GM13976 (cell line): ENCODE results near the gene CSH1.
"Not testable (repeated sequence)": the region's sequence is repeated elsewhere in the genome, so short reads cannot be mapped to it uniquely, and the experiment has no call there.

Experiments
- DNase-seq: peaks from one replicate; pipeline ENCODE4 v3.0.0; 2012; ENCODE audit warnings: low spot score
- in situ Hi-C: fragments of 300-500 bp; cut with MboI; formaldehyde crosslinking; loops from one replicate; pipeline ENCODE4 v1.12.0; 2022; ENCODE audit warnings: low sequenced_read_pairs, mixed read lengths, inconsistent platforms; ENCODE audit not compliant: unreplicated experiment
- TF ChIP-seq, protein P1 (sequence below): IDR thresholded peaks from 2 replicates; pipeline ENCODE4 v1.5.1; 2012; ENCODE audit warnings: borderline replicate concordance, mild to moderate bottlenecking; ENCODE audit not compliant: insufficient read depth; ENCODE audit errors: extremely low read depth, missing control alignments, control extremely low read depth

Gene CSH1

DNA sequence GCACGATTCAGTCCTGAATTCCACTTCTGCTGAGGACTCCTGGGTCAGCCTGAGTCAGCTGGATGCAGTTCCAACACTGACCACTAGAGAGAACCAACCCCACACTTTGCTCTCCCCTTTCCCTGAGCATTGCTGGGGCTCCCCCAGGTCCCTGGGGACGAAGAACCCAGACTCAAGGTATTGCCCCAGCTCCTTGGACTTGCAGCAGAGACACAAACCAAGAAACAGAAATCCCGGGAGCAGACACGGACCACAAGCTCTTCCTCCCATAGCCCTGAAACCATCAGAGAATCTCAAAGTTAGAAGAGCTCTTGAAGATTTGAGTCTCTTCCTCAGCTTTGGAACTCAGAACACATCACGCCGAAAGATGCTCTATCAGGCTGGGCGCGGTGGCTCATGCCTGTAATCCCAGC, 22.9 kb upstream of the CSH1 start:
- peak; percentile 88 for DNase-seq
- TF ChIP-seq, protein P1, sequence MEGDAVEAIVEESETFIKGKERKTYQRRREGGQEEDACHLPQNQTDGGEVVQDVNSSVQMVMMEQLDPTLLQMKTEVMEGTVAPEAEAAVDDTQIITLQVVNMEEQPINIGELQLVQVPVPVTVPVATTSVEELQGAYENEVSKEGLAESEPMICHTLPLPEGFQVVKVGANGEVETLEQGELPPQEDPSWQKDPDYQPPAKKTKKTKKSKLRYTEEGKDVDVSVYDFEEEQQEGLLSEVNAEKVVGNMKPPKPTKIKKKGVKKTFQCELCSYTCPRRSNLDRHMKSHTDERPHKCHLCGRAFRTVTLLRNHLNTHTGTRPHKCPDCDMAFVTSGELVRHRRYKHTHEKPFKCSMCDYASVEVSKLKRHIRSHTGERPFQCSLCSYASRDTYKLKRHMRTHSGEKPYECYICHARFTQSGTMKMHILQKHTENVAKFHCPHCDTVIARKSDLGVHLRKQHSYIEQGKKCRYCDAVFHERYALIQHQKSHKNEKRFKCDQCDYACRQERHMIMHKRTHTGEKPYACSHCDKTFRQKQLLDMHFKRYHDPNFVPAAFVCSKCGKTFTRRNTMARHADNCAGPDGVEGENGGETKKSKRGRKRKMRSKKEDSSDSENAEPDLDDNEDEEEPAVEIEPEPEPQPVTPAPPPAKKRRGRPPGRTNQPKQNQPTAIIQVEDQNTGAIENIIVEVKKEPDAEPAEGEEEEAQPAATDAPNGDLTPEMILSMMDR: peak; percentile 90
- in situ Hi-C loops: loop anchor here (10.0 to 25.0 kb wide), 3 partner anchors 105 to 368 kb away; partner anchors contain the start of genes ERN1 and ICAM2

DNA sequence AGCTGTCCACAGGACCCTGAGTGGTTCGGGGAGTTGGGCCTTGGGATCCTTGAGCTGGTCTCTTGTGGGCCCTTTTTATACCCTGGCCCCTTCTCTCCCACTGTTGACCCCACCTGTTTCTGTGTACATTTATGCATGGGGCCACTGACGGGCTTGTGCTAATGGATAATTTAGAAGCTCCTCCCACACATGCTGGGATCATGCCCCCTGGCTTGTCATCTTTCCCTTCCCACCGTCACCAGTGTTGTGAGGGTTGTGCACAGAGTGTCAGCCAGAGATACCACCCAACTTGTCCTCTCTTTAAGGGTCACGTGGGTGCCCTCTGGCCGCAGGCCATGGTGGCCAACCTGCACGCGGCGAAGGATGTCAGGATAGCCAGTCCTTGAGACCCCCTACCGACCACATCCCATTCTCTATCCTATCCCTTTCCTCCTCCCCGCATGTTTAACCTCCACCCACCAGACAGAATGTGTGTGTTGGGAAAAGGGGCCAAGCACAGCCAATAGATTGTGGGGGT, 22.5 kb upstream of the CSH1 start, which contains the start of gene GH1:
Gene GH1, minus strand, starts transcription at position 51 of the 517 bp plus-strand sequence. CDS start 63 bp downstream, outside the sequence.
- DNase-seq: not testable (repeated sequence)
- in situ Hi-C loops: loop anchor here (10.0 to 25.0 kb wide), 3 partner anchors 106 to 368 kb away; partner anchors contain the start of genes ERN1 and ICAM2

DNA sequence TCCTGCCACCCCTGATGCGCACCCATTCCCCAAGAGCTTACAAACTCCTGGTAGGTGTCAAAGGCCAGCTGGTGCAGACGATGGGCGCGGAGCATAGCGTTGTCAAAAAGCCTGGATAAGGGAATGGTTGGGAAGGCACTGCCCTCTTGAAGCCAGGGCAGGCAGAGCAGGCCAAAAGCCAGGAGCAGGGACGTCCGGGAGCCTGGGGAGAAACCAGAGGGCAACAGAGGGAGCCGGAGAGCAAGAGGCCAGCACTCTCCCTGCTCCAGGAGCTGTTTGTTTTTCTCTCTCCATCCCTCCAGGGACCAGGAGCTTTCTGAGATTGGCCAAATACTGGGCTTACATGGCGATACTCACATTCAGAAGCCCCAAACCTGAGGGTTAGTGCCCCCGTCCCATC, 21.9 kb upstream of the CSH1 start:
- TF ChIP-seq, protein P1: no peak
- DNase-seq: no peak
- in situ Hi-C loops: loop anchor here (10.0 to 25.0 kb wide), 3 partner anchors 106 to 369 kb away; partner anchors contain the start of genes ERN1 and ICAM2

DNA sequence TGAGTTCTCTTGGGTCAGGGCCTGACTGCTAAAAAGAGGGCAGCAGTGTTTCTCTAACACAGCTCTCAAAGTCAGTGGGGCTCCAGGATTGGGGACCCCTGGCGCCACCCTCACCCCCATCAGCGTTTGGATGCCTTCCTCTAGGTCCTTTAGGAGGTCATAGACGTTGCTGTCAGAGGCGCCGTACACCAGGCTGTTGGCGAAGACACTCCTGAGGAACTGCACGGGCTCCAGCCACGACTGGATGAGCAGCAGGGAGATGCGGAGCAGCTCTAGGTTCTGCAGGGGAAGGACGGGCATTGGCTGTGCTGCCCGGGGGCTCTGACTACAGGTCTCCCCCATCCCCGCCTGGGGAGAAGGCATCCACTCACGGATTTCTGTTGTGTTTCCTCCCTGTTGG, 21.3 kb upstream of the CSH1 start:
- TF ChIP-seq, protein P1: no peak
- no peak for DNase-seq
- in situ Hi-C loops: loop anchor here (10.0 to 25.0 kb wide), 3 partner anchors 107 to 370 kb away; partner anchors contain the start of genes ERN1 and ICAM2

DNA sequence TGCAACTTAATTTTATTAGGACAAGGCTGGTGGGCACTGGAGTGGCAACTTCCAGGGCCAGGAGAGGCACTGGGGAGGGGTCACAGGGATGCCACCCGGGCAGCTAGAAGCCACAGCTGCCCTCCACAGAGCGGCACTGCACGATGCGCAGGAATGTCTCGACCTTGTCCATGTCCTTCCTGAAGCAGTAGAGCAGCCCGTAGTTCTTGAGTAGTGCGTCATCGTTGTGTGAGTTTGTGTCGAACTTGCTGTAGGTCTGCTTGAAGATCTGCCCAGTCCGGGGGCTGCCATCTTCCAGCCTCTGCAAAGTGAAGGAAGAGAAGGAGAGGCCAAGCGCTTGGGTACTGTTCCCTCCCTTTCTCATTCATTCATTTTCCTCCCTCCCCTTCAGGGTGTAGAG, 20.8 kb upstream of the CSH1 start:
- in situ Hi-C loops: loop anchor here (10.0 to 25.0 kb wide), 3 partner anchors 108 to 370 kb away; partner anchors contain the start of genes ERN1 and ICAM2
- DNase-seq: not testable (repeated sequence)

DNA sequence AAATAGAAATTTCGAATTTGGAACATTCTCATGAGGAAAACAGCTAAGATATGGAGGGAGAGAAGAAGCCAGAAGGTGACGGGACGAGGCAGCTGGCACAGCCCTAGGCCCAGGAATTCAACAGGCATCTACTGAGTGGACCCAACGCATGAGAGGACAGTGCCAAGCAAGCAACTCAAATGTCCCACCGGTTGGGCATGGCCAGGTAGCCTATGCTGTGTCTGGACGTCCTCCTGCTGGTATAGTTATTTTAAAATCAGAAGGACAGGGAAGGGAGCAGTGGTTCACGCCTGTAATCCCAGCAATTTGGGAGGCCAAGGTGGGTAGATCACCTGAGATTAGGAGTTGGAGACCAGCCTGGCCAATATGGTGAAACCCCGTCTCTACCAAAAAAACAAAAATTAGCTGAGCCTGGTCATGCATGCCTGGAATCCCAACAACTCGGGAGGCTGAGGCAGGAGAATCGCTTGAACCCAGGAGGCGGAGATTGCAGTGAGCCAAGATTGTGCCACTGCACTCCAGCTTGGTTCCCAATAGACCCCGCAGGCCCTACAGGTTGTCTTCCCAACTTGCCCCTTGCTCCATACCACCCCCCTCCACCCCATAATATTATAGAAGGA, 20.3 kb upstream of the CSH1 start:
- in situ Hi-C loops: loop anchor here (10.0 to 25.0 kb wide), 3 partner anchors 108 to 371 kb away; partner anchors contain the start of genes ERN1 and ICAM2
- DNase-seq: no peak
- TF ChIP-seq, protein P1: no peak

DNA sequence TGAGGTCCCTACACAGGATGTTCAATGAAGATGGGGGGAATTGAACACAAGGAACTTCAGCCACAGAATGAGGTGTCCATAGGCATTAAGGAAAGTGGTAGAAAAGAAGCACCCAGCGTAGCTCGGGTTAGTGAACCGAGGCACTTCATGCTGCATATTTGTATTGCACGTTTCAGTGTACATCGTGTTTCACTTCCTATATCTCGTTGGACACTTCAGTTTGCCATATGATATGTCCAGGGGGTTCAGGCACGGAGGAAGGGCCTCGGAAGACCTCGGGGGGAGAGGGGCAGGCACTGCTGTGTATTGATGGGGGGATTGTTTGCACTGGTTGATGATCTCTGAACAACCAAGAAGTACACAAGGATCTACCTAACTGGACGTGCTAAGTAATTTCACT, 19.4 kb upstream of the CSH1 start:
- in situ Hi-C loops: loop anchor here (10.0 to 25.0 kb wide), 3 partner anchors 109 to 372 kb away; partner anchors contain the start of genes ERN1 and ICAM2
- not testable (repeated sequence) for DNase-seq

DNA sequence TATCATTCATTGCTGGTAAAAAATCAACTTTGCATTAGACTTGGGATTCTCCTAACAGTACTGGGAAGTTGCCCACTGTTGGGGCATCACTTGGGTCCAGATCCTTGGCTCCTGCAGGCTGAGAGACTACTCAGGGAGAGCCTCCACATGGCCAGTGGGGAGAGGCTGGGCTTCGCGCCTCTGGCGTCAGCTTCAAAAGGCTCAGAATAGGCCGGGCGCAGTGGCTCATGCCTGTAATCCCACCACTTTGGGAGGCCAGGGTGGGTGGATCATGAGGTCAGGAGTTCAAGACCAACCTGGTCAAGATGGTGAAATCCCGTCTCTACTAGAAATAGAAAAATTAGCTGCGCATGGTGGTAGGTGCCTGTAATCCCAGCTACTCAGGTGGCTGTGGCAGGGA, 18.1 kb upstream of the CSH1 start:
- TF ChIP-seq, protein P1: no peak
- in situ Hi-C loops: loop anchor here (10.0 to 25.0 kb wide), 3 partner anchors 110 to 373 kb away; partner anchors contain the start of genes ERN1 and ICAM2

More for the DNA sequence above, 18.1 kb upstream of the CSH1 start:
- DNase-seq: no peak
